Measurements from ENCODE around the gene SLC66A3. TPM values are rescaled to one million over a fixed set of nuclear protein-coding genes. Genes with fewer than 3 reads are reported as not detected.

The SLC66A3 gene
- total and polyA plus RNA-seq, 2 donors (not counting 1 experiment from before 2014, with no cell fraction given), result 23.7 to 32.4 TPM

DNA sequence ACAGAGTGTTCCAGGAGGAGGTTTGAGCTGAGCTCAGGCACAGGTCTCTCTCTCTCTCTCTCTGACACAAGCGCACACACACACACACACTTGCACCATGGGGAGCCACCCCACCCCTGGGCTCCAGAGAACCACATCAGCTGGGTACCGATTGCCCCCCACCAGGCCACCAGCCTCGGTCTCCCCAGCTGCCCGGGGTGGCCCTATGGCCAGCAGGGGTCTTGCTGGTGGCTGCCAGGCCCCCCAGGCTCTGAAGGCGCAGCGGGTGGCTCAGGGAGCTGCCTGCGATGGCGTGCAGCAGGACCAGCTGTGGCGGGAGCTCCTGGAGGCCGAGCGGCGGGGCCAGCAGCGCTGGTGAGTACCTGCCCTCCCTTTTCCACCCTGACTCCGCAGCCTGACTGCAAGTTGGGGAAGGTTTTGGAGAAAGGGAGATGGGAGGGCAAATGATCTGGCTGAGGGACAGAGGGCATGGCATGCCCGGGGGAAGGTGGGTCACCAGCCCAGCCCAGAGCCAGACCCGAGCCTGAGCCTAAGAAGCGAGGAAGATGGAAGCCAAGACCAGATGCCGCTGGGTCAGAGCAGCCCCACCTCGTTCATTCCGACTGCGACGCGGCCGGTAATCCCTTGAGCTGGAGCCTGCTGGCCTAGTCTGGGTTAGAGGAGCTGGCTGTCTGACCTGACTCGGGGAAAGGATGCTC is 21.9 kb upstream of the SLC66A3 start:
- H2AFZ ChIP-seq (ENCODE audit: insufficient read depth, low read depth, low read length, poor library complexity, severe bottlenecking), result peak overlapping the region; percentile 95
- H3K9ac ChIP-seq (ENCODE audit: low read length), result peak overlapping the region; percentile 76
- H3K4me1 ChIP-seq (ENCODE audit: control insufficient read depth in 2 of 2, insufficient read depth in 2 of 2, low read length in 2 of 2), result peaks cover 24 to 38% of the 10 kb centered on the region in 2 donors
- 40% methylated on average over 21 of the region's 25 CpGs for WGBS (ENCODE audit: insufficient coverage)
- DNase-seq (peak; percentile 46), ATAC-seq (ENCODE audit: low read depth) (no peak)
- Mint-ChIP-seq H3K4me3 (peak overlapping the region; percentile 93), H3K4me1 (peaks cover 33% of the 10 kb centered on the region), H3K9me3 (ENCODE audit: insufficient read depth) (no peaks in the 10 kb centered on the region), H3K27ac (peak overlapping the region; percentile 78), H3K27me3 (peaks cover 29% of the 10 kb centered on the region)
- no peaks in the 10 kb centered on the region for H3K9me3 ChIP-seq (ENCODE audit: control extremely low read depth in 1 of 3, control insufficient read depth in 2 of 3, insufficient read depth in 1 of 3, low read length in 2 of 3)
- peak overlapping the region; percentile 22 to 72 (median 55) for H3K4me3 ChIP-seq (ENCODE audit: control extremely low read depth in 1 of 5, extremely low read depth in 1 of 5, insufficient read depth in 1 of 5, low read depth in 2 of 5, low read length in 4 of 5)
- no peak overlapping the region for H3K27ac ChIP-seq (ENCODE audit: low read length in 2 of 2)
- H4K20me1 ChIP-seq (ENCODE audit: control insufficient read depth, insufficient read depth, low read length, poor library complexity, severe bottlenecking), result no peaks in the 10 kb centered on the region
- no peaks in the 10 kb centered on the region for H3K79me2 ChIP-seq (ENCODE audit: control insufficient read depth, insufficient read depth, low read length)
- H3K4me2 ChIP-seq (replicated peaks; ENCODE audit: low read depth, low read length, poor library complexity, severe bottlenecking), result peak overlapping the region; percentile 94
- ChIA-PET CTCF (interaction anchor here (0.7 to 6.3 kb wide), 38 partner anchors 12 to 648 kb away, joined by 3 to 59 read pairs (median 5); partner anchors contain the start of genes E2F6 and SLC66A3), POLR2A (interaction anchor here (0.6 to 2.0 kb wide), 4 partner anchors 22 to 313 kb away, joined by 4 to 11 read pairs (median 5); partner anchors contain the start of gene SLC66A3)
- TF ChIP-seq EZH2 (IDR thresholded peaks at IDR 0.05; ENCODE audit: borderline replicate concordance, insufficient read depth, low read depth, low read length, poor library complexity, severe bottlenecking), result no peak
- TF ChIP-seq, protein P1, sequence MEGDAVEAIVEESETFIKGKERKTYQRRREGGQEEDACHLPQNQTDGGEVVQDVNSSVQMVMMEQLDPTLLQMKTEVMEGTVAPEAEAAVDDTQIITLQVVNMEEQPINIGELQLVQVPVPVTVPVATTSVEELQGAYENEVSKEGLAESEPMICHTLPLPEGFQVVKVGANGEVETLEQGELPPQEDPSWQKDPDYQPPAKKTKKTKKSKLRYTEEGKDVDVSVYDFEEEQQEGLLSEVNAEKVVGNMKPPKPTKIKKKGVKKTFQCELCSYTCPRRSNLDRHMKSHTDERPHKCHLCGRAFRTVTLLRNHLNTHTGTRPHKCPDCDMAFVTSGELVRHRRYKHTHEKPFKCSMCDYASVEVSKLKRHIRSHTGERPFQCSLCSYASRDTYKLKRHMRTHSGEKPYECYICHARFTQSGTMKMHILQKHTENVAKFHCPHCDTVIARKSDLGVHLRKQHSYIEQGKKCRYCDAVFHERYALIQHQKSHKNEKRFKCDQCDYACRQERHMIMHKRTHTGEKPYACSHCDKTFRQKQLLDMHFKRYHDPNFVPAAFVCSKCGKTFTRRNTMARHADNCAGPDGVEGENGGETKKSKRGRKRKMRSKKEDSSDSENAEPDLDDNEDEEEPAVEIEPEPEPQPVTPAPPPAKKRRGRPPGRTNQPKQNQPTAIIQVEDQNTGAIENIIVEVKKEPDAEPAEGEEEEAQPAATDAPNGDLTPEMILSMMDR (IDR thresholded peaks at IDR 0.05), result no peak
- H3K36me3 ChIP-seq (replicated peaks in 1 of 2; ENCODE audit: control extremely low read depth in 1 of 2, control insufficient read depth in 1 of 2, extremely low read depth in 1 of 2, insufficient read depth in 2 of 2, low read length in 1 of 2), result no peaks in the 10 kb centered on the region
- intact Hi-C loops (cut with micrococcal nuclease), result loop anchor here (5.0 kb wide), 1 partner anchor 64 kb away; no protein-coding TSS in a partner anchor
- H3K27me3 ChIP-seq (replicated peaks in 1 of 4; ENCODE audit: control extremely low read depth in 1 of 4, control insufficient read depth in 3 of 4, insufficient read depth in 4 of 4, low read length in 3 of 4), result peaks cover 0 to 13% (median 2%) of the 10 kb centered on the region in 4 experiments

DNA sequence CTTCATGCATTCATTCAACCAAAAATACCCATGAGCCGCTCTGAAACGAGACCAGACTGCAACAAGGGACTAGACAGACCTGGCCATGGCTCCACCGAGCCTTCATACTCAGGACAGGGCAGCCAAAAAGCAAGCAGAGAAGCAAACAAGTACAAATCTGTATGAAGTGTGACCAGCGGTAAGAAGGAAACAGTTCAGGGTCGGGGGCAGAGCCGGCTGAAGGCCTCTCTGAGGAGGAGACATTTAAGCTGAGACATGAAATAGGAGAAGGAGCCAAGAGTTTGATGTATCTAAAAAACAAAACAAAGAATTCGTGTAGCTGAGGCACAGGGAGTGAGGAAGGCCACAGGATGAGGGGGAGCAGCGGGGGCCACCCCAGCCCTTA is 21.3 kb upstream of the SLC66A3 start:
- Histone ChIP-seq H3K9me3 (ENCODE audit: control extremely low read depth in 1 of 3, control insufficient read depth in 2 of 3, insufficient read depth in 1 of 3, low read length in 2 of 3) (no peaks in the 10 kb centered on the region), H3K79me2 (ENCODE audit: control insufficient read depth, insufficient read depth, low read length) (no peaks in the 10 kb centered on the region), H3K9ac (ENCODE audit: low read length) (no peak overlapping the region), H4K20me1 (ENCODE audit: control insufficient read depth, insufficient read depth, low read length, poor library complexity, severe bottlenecking) (no peaks in the 10 kb centered on the region), H3K27ac (ENCODE audit: low read length in 2 of 2) (no peak overlapping the region), H3K36me3 (replicated peaks in 1 of 2; ENCODE audit: control extremely low read depth in 1 of 2, control insufficient read depth in 1 of 2, extremely low read depth in 1 of 2, insufficient read depth in 2 of 2, low read length in 1 of 2) (no peaks in the 10 kb centered on the region), H2AFZ (ENCODE audit: insufficient read depth, low read depth, low read length, poor library complexity, severe bottlenecking) (peak overlapping the region; percentile 95), H3K4me3 (ENCODE audit: control extremely low read depth in 1 of 5, extremely low read depth in 1 of 5, insufficient read depth in 1 of 5, low read depth in 2 of 5, low read length in 4 of 5) (no peak overlapping the region), H3K4me1 (ENCODE audit: control insufficient read depth in 2 of 2, insufficient read depth in 2 of 2, low read length in 2 of 2) (peaks cover 24 to 38% of the 10 kb centered on the region in 2 donors), H3K4me2 (replicated peaks; ENCODE audit: low read depth, low read length, poor library complexity, severe bottlenecking) (peak overlapping the region; percentile 94), H3K27me3 (replicated peaks in 1 of 4; ENCODE audit: control extremely low read depth in 1 of 4, control insufficient read depth in 3 of 4, insufficient read depth in 4 of 4, low read length in 3 of 4) (peaks cover 0 to 13% (median 2%) of the 10 kb centered on the region in 4 experiments)
- H3K4me3 Mint-ChIP-seq, result peak overlapping the region; percentile 26
- ChIA-PET CTCF (interaction anchor here (0.7 to 6.3 kb wide), 14 partner anchors 11 to 449 kb away, joined by 3 to 59 read pairs (median 4); partner anchors contain the start of gene SLC66A3), POLR2A (interaction anchor here (0.7 to 2.0 kb wide), 3 partner anchors 21 to 212 kb away, joined by 3 to 11 read pairs (median 4); partner anchors contain the start of gene SLC66A3)
- no peak for TF ChIP-seq EZH2 (IDR thresholded peaks at IDR 0.05; ENCODE audit: borderline replicate concordance, insufficient read depth, low read depth, low read length, poor library complexity, severe bottlenecking)
- TF ChIP-seq, protein P1 (IDR thresholded peaks at IDR 0.05), result no peak
- no peak for ATAC-seq (ENCODE audit: low read depth)
- peaks cover 29% of the 10 kb centered on the region for H3K27me3 Mint-ChIP-seq
- intact Hi-C loops (cut with micrococcal nuclease), result loop anchor here (5.0 kb wide), 1 partner anchor 63 kb away; no protein-coding TSS in a partner anchor
- H3K4me1 Mint-ChIP-seq, result peaks cover 30% of the 10 kb centered on the region
- WGBS (ENCODE audit: insufficient coverage), result 88% methylated on average over 8 of the region's 8 CpGs
- no peaks in the 10 kb centered on the region for H3K9me3 Mint-ChIP-seq (ENCODE audit: insufficient read depth)
- no peak overlapping the region for H3K27ac Mint-ChIP-seq
- DNase-seq, result no peak

Data from B cell (primary cell).